HFFc6 (cell line): Measurements from ENCODE around the gene PRKG1. TPM values are rescaled to one million over a fixed set of nuclear protein-coding genes. Genes with fewer than 3 reads are reported as not detected.
"Not testable (repeated sequence)": the region's sequence is repeated elsewhere in the genome, so short reads cannot be mapped to it uniquely, and the experiment has no call there.

ENCODE experiments used
- DNase-seq: peaks from one replicate; pipeline ENCODE4 v3.0.0-alpha.2; 2018
- H3K27ac Mint-ChIP-seq: 2 replicates; pipeline ENCODE4 v1.8.0; 2020; ENCODE audit warnings: mild to moderate bottlenecking, mixed read lengths
- H3K27me3 Mint-ChIP-seq: 2 replicates; pipeline ENCODE4 v1.8.0; 2021; ENCODE audit warnings: mild to moderate bottlenecking, moderate library complexity, mixed read lengths; ENCODE audit not compliant: insufficient read depth
- H3K36me3 Mint-ChIP-seq: 2 replicates; pipeline ENCODE4 v1.8.0; 2021; ENCODE audit warnings: low read depth, mixed read lengths
- H3K4me1 Mint-ChIP-seq: 2 replicates; pipeline ENCODE4 v1.8.0; 2020; ENCODE audit warnings: low read depth, mixed read lengths
- H3K4me3 Mint-ChIP-seq: 2 replicates; pipeline ENCODE4 v1.8.0; 2020; ENCODE audit warnings: mild to moderate bottlenecking, moderate library complexity, mixed read lengths
- H3K9me3 Mint-ChIP-seq: 2 replicates; pipeline ENCODE4 v1.8.0; 2020; ENCODE audit warnings: mild to moderate bottlenecking, mixed read lengths
- total RNA-seq, 6 experiments: library from RNA; stranded (reverse); fragmentation: NEBNext Ultra II Directional; extraction: Animal tissue kit (Norgen Biotek cat#: 25700); gene quantifications; 2 replicates in 1 of 6; 3 replicates in 5 of 6; pipeline ENCODE4 v1.2.3, GENCODE V29; 2021
- TF ChIP-seq, protein P1 (sequence below): fragments of 200-600 bp; sonication (generic); IDR thresholded peaks from 2 replicates; pipeline ENCODE4 v1.5.0; 2021; ENCODE audit warnings: antibody characterized with exemption, mild to moderate bottlenecking

The PRKG1 gene
- total RNA-seq, 6 experiments from 2014 or later = 9.3 to 10.1 (median 9.8) TPM

DNA sequence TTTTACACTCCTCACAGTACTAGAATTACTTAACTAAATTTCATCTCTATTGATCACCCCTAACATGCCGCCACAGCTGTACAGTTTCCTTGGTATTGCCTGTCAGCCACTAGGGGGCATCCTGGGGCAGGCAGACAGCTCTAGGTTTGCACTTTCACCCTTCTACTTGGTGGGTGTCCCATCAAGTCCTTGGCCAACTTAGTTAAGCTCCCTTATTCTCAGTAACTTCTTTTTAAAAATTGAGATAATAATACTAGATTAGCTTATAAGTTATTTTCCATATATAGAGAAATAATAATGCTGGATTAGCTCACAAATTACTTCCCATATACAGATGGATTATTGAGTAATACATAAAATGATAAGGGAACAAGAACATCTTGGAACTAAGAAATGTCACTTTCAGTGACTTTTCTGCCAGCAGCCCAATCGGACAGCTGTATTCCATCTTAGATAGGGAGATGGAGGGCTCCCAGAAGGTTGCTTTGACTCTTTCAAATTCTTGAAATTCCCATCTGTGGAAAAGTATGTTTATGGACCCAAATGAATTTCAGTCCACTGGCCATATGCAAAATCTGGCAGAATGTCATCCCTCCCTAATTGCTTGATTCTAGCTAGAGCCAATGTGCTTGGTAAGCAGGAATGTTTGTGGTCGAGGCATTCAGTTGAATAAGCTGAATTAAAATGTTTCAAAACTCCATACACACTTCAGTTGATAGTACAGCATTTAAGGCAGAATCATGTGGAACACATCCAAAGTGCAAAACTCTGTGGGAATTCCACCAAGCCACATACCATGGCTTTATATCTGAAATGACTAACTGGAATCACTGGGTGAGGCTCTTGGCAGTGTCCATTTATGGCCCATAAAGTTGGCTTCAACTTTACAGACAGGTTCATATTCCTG lies 315.4 kb downstream of the PRKG1 start:
- TF ChIP-seq, protein P1, sequence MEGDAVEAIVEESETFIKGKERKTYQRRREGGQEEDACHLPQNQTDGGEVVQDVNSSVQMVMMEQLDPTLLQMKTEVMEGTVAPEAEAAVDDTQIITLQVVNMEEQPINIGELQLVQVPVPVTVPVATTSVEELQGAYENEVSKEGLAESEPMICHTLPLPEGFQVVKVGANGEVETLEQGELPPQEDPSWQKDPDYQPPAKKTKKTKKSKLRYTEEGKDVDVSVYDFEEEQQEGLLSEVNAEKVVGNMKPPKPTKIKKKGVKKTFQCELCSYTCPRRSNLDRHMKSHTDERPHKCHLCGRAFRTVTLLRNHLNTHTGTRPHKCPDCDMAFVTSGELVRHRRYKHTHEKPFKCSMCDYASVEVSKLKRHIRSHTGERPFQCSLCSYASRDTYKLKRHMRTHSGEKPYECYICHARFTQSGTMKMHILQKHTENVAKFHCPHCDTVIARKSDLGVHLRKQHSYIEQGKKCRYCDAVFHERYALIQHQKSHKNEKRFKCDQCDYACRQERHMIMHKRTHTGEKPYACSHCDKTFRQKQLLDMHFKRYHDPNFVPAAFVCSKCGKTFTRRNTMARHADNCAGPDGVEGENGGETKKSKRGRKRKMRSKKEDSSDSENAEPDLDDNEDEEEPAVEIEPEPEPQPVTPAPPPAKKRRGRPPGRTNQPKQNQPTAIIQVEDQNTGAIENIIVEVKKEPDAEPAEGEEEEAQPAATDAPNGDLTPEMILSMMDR = peak; percentile 88
- Mint-ChIP-seq H3K36me3 (no peaks in the 10 kb centered on the region; the same call in 1 of the 2 replicates), H3K4me3 (peak overlapping the region; percentile 2; the same call in 1 of the 2 replicates), H3K27ac (peak overlapping the region; percentile 43), H3K27me3 (peaks cover 3% of the 10 kb centered on the region; the same call in 1 of the 2 replicates), H3K9me3 (no peaks in the 10 kb centered on the region), H3K4me1 (peaks cover 48% of the 10 kb centered on the region)
- DNase-seq = peak; percentile 98

- not testable (repeated sequence) for H3K27me3 Mint-ChIP-seq, H3K27ac Mint-ChIP-seq, H3K36me3 Mint-ChIP-seq, H3K4me3 Mint-ChIP-seq, H3K9me3 Mint-ChIP-seq, DNase-seq
- H3K4me1 Mint-ChIP-seq = peaks cover 40% of the 10 kb centered on the region
These were observed 318.7 kb downstream of the PRKG1 start for GRCh38 chr10:51393006-51393405.

GRCh38 chr10:51394039-51394438 lies 319.8 kb downstream of the PRKG1 start:
- no peak for DNase-seq
- Mint-ChIP-seq H3K27ac (no peak overlapping the region), H3K27me3 (peaks cover 7% of the 10 kb centered on the region), H3K4me1 (peaks cover 32% of the 10 kb centered on the region), H3K4me3 (no peak overlapping the region), H3K9me3 (no peaks in the 10 kb centered on the region), H3K36me3 (no peaks in the 10 kb centered on the region)
- TF ChIP-seq, protein P1 = no peak

DNA sequence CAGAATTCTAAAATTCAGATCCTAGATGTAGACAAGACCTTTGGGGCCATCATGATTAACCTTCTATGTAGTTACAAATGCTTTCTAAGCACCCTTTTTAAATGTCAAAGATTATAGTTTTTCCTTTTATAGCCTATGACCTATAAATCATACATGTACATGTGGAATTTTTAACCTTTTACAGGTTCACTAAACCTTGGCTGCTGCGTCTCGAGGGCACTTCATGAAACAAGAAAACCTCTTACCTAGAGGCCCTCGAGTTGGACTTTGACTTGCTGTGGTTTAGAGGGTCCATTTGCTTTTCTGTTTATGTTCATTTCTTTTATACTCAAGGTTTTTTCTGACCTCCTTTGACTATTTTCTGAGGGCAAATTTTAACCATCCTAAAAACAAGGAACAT lies 323.0 kb downstream of the PRKG1 start:
- Mint-ChIP-seq H3K4me1 (peaks cover 10% of the 10 kb centered on the region), H3K36me3 (no peaks in the 10 kb centered on the region), H3K27me3 (peaks cover 7% of the 10 kb centered on the region), H3K9me3 (no peaks in the 10 kb centered on the region), H3K4me3 (no peak overlapping the region), H3K27ac (no peak overlapping the region)
- DNase-seq = no peak
- TF ChIP-seq, protein P1 = no peak

DNA sequence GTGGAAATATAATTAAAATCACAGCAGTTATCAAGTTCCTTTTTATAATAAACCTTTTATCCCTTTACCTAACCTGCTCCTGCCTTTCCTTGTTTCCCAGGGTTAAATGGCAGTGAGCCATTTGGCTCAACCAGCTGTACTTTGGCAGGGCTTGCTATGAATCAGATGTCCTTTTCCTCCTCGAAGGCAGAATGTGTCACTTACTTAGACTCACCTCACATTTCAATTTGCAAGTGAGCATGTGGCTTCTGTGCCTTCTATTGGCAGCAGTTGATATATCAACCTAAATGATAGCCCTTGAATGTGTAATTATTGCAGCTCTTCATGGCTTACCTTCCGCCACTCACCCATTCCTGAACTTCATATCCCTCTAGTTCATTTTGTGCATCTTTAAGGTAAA lies 323.4 kb downstream of the PRKG1 start:
- Mint-ChIP-seq H3K27me3 (peaks cover 7% of the 10 kb centered on the region), H3K9me3 (no peaks in the 10 kb centered on the region), H3K27ac (no peak overlapping the region), H3K36me3 (no peaks in the 10 kb centered on the region), H3K4me1 (peaks cover 10% of the 10 kb centered on the region), H3K4me3 (no peak overlapping the region)
- TF ChIP-seq, protein P1 = no peak
- DNase-seq = peak; percentile 74

DNA sequence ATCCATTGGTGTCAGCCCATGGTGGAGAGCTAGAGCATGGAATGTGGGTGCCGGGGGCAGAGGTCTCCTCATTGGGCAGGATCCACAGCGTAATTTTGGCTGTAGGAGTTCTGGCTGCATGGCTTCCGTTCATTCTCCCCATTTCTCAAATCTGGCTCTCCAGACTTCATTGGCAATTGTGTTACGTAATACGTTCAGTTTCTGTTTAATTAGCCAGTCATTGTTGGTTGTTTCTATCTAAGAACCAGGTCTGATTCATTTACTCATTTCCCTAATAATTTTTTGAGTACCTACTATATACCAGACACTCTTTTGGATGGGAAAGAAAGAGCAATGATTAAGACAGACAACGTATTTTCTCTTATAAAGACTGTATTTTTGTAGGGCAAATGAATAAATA lies 325.6 kb downstream of the PRKG1 start:
- H3K4me1 Mint-ChIP-seq = peaks cover 10% of the 10 kb centered on the region
- no peaks in the 10 kb centered on the region for H3K36me3 Mint-ChIP-seq
- DNase-seq = no peak
- no peak overlapping the region for H3K4me3 Mint-ChIP-seq
- H3K27ac Mint-ChIP-seq = no peak overlapping the region
- TF ChIP-seq, protein P1 = no peak
- H3K27me3 Mint-ChIP-seq = peaks cover 4% of the 10 kb centered on the region; the same call in 1 of the 2 replicates
- no peaks in the 10 kb centered on the region for H3K9me3 Mint-ChIP-seq
